GM11168 (cell line): Measurements from ENCODE around the gene BLM.
"Not testable (repeated sequence)": the region's sequence is repeated elsewhere in the genome, so short reads cannot be mapped to it uniquely, and the experiment has no call there.

Experiments used
- in situ Hi-C: fragments of 300-500 bp; cut with MboI; formaldehyde crosslinking; loops from one replicate; pipeline ENCODE4 v1.12.0; 2022; ENCODE audit warnings: low sequenced_read_pairs; ENCODE audit not compliant: unreplicated experiment

The BLM gene

GRCh38 chr15:90838139-90838538, 121.0 kb downstream of the BLM start:
- in situ Hi-C loops, result no loop called here

DNA sequence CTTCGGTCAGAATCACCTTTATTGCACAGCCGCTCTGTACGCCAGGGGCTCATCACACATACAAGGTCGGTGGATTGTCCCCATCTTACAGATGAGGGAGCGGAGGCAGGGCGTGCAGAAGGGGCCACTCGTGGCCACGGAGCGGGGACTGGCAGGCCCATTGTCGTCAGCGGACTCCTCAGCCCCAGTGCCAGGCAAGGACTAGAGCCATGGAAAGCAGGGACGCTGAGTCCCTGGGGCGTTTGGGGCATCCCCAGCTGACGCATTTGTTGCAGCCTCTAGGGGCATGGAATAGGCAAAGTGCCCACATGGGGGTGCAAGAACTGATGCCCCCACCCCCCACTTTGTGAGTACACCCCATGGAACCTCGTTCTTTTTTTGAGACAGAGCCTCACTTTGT, 121.4 kb downstream of the BLM start:
- in situ Hi-C loops, result no loop called here

DNA sequence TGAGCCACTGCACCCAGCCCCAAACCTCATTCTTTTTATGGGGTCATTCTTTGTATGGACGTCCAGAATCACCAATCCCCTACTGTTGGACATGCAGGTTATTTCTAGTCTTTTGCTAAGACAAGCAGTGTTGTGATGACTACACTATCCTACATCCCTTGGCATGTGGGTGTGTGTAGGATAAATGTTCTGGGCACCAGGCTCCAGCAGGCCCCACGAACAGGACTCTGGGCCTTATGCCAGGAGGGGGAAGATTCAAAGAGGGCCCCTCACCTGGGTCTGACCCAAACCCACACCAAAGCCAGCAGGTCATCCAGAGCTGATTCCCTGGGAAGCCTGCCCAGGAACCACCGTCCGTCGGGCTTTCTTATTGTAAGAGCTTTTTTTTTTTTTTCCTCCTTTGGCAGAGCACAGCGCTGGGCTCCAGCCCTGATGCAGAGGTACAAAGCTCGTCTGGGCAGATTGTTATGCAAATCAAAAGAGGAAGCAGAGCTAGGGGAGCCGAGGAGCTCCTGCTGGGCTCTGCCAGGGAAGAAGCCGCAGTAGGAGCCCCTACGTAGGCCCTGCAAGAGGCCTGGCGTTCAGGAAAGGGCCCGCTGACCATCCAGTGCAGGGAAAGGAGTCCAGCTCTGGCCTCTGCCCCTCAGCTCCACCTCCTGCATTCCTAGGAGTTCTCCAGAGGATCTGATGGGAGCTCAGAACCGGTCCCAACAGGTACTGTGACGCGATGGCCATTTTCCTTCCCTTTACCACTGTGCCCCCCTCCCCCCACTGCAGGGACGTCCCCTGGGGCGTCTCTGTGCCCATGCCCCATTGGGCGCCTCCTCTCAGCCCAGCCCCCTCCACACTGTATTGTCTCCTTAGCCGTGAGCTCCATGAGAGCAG, 122.3 kb downstream of the BLM start:
- in situ Hi-C loops, result no loop called here

GRCh38 chr15:90840157-90840855, 123.2 kb downstream of the BLM start:
- in situ Hi-C loops, result no loop called here

DNA sequence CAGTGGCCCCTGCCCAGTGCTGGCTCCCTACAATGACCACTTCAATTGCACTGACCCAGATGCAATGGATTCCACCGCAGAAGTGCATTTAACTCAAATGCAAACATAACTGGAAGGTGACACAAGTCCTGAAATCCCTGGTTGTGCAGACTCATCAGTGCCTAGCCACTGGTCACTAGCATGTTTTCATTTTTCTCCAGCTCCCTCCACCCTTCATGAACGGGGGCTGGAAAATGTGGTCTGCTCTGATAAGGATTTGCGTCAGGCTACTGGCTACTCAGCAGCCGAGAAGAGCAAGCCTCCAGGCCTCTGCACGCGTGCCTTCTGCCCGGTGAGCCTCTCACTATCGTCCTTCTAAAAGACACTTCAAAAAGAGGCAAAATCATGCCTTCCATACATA, 123.8 kb downstream of the BLM start:
- in situ Hi-C loops, result no loop called here

DNA sequence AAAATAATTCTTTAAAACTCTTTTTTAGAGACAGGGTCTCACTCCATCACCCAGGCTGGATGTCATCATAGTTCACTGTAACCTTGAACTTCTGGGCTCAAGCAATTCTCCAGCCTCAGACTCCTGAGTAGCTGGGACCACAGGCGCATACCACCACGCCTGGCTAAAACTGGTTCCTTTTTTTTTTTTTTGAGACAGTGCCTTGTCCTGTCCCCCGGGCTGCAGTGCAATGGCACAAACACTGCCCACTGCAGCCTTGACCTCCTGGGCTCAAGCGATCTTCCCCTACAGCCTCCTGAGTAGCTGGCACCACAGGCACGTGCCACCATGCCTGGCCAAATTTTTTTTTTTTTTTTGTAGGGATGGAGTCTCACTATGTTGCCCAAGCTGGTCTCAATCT, 127.5 kb downstream of the BLM start:
- in situ Hi-C loops, result no loop called here

DNA sequence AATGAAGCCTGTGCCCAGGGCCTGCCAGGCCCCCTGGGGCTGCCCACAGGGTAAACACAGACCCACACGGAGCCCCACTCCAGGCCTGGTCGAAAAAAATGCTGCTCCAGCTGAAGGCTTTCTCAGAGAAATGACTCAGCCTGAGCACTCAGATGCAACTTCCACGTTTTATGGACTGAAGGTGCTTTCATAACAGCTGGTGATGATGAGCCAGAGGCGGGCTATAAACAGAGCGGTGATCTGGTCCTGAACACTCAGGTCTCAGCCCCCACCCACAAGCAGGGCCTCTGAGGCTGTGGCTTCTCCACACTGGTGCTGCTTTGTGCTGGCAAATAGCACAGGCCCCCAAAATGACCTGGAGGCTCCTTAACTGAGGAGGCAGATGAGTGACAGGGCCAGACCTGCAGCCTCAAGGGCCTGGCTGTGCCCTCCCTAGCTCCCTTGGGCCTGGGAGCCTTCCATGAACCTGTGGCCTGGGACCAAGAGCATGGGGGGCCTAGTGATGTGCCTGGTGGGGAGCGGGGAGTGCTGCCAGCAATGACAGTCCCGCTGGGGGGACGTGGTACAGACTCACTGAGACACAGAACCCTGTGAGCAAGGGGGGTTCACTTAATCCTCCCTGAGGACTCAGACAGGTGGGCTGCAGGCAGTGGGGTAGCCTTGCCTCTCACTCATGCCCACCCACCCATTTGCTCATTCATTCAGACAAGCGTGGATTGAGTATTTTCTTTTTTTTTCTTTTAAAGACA, 128.2 kb downstream of the BLM start:
- in situ Hi-C loops, result no loop called here

GRCh38 chr15:90849424-90849823, 132.3 kb downstream of the BLM start:
- in situ Hi-C loops, result not testable (repeated sequence)

DNA sequence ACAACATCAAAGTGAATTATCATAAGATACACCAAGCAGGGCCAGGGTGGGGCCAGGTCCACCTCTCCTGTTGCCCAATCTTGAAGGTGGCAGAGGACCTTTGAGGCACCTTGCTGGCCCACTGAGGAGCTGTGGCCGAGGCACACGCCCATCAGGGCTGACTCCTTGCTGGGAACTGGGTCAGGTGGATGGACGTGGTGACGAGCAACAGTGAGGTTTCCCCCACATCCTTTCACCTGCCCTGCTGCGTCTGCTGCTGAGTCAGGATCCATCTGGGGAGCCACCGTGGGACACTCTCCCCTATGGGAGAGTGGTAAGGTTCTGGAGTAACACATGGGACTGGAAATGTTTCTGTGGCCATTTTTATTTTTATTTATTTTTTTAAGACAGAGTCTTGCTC, 134.0 kb downstream of the BLM start:
- in situ Hi-C loops, result no loop called here

- in situ Hi-C loops, result no loop called here
Observed at GRCh38 chr15:90851940-90852339, 134.8 kb downstream of the BLM start.

DNA sequence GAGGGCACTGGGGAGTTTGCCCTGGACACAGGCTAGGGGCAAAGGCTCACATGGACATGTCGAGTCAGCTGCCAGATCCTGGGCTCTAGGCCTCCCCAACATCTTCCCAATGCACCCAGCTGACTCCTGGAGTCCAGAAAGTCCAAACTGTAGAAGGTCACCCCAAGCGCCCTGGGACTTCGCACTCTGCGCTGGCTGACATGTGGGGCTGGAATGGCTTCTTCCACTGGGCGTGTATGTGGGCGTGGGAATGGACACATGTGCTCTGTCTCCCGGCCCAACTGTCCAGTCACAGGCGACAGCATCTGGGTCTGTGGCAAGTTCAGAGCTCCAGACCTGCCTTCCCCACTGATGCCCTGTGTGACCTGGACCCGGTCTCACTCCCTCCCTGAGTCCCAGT, 138.0 kb downstream of the BLM start:
- in situ Hi-C loops, result no loop called here

DNA sequence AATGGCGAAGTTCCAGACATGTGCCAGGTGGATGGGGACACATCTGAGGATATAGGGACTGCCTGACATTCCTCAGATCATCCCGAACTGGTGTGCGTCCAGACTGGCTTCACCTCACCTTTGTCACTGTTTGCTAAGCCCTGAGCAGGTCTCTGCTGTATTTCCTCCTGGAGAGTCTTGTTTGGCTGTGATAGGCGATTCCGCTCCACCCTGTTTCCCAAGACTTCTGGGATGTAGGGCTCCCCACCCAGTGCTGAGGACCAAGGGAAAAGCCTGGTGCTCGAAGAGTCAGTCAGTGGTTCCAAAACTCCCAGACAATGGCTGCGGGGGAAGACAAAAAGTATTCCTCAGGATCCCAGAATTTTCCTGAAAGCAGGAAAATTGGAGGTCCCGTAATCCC, 140.2 kb downstream of the BLM start:
- in situ Hi-C loops, result no loop called here

DNA sequence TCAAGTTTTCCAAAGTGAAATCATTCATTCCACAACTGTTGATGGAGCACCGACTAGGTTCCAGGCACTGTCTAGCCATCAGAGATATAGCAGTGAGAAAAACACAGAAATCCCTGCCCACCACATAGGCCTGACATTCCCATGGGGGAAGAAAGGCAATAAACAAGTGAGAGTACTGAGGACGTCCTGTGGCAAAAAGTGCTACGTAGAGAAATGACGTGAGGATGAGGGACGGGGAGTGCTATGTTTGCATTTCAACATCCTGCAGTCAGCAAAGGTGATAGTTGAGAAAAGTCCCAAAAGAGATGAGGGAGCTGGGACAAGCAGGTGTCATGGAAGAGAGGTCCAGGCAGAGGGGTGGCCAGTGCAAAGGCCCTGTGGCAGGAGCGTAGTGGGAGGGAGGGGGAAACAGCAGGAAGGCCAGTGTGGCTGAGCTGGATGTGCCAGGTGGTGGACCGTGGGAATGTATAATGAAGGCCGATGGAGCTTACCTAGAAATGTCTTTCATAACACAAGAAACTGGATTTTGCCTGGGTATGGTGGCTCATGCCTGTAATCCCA, 140.8 kb downstream of the BLM start:
- in situ Hi-C loops, result no loop called here

DNA sequence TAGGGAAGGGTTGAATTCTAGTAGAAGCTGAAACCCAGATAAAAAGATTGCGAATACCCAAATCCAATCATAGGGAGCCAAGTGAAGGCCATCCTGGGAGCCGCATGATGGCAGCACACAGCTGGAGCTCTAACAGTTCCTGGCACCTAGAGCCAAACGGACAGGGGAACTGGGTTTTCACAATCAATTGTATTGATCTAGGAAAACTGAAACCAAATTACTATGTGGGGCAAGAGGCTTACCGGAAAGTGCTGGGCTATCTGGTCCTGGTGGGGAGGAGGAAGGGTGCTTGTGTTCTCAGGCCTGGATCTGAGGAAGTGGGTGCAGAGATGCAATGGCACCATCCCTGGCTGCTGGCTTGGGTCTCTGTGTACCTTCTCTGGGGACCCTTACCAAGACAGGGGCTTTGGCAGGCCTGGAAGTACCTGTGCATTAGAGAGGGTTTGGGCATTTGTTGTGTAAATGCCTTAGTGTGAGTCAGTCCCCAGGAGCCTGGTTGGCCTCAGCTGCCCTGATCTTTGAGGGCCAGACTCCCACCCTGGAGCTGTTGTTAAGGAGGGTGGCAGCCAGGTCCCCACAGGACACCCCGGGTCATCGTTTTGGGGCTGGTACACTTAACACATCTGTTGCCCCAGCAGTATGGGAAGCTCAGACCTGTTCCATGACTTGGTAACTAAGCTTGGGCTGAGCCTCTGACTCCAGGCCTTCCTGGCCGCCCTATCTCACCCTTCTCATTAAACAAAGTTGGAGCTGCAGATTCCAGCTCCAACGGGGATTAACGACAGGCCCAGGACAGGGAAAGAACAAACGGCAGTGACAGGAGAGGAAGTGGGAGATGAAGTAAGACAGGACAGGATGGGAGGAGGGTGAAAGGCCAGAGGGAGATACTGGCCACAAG, 142.3 kb downstream of the BLM start:
- in situ Hi-C loops, result no loop called here

DNA sequence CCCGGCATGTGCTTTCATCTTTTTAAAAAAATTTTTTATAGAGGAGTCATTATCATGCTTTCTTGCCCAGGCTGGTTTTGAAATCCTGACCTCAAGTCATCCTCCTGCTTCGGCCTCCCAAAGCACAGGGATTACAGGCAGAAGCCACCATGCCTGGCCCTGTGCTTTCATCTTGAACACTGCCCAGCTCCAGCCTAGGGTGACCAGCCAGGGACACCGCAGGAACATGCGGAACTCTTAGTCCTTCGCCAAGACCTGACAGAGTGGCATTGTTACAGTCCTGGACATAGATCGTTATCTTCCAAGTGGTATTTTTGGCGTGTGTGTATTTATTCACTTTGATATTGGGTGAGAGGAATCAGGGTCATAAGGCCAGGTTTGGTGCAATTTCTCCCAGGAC, 143.3 kb downstream of the BLM start:
- in situ Hi-C loops, result no loop called here

DNA sequence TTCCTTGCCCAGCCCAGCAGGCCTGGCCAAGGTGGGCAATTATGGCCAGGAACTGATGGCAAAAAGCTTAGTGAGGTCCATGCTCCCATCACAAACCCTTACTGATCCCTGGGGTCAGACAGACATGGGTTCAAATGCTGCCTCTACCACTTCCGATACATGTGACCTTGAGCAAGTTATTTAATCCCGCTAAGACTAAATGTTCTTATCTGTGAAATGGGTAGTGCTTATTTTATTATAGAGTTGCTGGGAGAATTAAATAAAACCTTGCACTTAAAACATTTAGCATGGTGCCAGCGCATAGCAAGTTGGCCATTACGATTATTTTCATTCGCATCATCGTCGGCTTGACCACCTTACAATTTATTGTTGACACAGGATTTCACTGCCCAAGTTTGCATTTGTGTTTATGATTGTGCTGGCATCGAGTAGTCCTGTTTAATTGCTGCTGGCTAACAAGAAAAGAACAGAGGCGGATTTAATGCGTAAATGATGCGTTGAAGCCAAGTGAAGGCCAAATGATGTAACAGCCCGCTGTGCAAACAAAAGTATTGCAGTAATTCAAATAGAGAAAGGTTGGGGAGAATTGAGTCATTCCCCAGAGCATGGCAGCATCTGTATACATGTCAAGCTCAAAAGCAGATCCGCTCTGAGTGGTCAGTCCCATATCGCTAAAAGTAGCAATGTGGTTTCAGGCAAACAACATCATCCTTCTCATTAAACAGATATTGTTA, 144.0 kb downstream of the BLM start:
- in situ Hi-C loops, result no loop called here

DNA sequence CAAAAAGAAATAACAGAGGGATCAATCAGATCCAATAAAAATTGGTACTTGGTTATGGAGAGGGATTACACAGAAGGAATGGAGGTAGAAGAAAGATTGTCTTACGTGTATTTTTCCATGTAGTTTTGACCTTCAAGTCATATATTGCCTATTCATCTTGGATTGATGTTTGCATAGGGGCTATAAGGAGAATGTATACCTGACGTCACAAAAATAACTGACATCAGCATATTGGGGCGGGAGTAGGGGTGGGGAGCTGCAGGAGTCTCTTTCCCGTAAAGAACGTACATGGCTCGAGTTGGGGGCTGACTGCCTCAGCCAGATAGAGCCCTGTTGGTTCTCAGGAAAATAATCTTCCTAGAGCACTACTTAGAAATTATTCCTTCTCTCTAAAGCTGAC, 145.3 kb downstream of the BLM start:
- in situ Hi-C loops, result no loop called here

DNA sequence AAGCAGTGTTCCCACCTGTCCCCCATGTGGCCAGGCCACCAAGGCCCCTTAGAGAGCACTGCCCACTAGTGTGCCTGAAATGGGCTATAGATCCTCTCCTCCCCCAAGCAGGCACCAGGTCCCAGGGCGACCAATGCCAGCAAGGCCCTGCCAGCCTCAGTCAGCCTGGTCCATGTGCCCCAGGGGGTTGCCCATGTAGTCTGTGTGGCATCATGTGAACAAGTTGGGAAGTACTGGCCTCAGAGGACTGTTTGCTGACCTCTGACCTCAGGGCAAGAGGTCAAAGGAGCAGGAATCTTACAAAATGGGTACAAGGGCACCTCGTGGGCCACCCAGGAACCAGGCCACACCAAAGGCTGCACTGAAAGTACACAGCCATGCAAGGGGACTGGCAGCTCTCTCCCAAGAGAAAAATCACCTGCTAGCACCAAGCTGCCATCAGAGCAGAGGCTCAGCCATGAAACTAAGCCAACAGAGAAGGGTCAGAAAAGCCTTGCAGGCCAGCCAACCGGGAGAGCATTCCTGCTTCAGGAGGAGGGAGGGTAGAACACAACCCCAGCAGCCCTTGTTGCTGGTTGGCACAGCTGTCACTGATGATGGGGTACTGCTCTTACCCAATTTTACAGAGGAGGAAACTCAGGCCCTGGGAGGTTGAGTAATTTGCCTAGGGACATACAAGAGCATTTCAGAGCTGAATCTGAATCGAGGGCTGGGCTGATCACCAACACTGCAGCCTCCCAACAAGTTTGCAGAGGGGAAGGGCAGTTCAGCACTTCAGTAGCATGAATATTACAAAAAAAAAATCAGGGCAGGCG, 146.0 kb downstream of the BLM start:
- in situ Hi-C loops, result no loop called here
